Uterus (tissue), 4 donors: ENCODE data around the gene CYP4F11. TPM values are rescaled to one million over a fixed set of nuclear protein-coding genes. Genes with fewer than 3 reads are reported as not detected.
A peak's percentile ranks its signal among the peaks of the same experiment; 100 is the strongest.

Experiments
- DNase-seq, 2 donors: peaks; one replicate each; pipeline ENCODE4 v3.0.0-alpha.2; 2019 to 2020
- H3K27ac ChIP-seq, 2 donors: fragments of 200-600 bp; sonication (generic); 1 replicate in 1 of 2; 2 replicates in 1 of 2; pipeline ENCODE4 v1.5.1; 2016 to 2018
- H3K27me3 ChIP-seq, 2 donors: fragments of 200-600 bp; sonication (generic); one replicate each; pipeline ENCODE4 v1.5.1; 2018 to 2019; ENCODE audit warnings: control low read depth in 1 of 2
- H3K36me3 ChIP-seq, 2 donors: fragments of 200-600 bp; sonication (generic); one replicate each; pipeline ENCODE4 v1.5.1; 2019; ENCODE audit warnings: control low read depth in 1 of 2
- H3K4me1 ChIP-seq, 2 donors: fragments of 200-600 bp; sonication (generic); one replicate each; pipeline ENCODE4 v1.5.1; 2018 to 2019; ENCODE audit warnings: control low read depth in 1 of 2
- H3K4me3 ChIP-seq, 2 donors: fragments of 200-600 bp; sonication (generic); 1 replicate in 1 of 2; 2 replicates in 1 of 2; pipeline ENCODE4 v1.5.1; 2018 to 2019; ENCODE audit warnings: mild to moderate bottlenecking in 1 of 2
- H3K9me3 ChIP-seq, 2 donors: fragments of 200-600 bp; sonication (generic); one replicate each; pipeline ENCODE4 v1.5.1; 2019; ENCODE audit warnings: control low read depth in 1 of 2
- POLR2A ChIP-seq, 2 donors: fragments of 450-650 bp; IDR thresholded peaks; one replicate each; pipeline ENCODE4 v1.6.1; 2016; ENCODE audit warnings: antibody characterized with exemption in 2 of 2, mild to moderate bottlenecking in 1 of 2, moderate library complexity in 1 of 2
- intact Hi-C: fragments of 100-400 bp; cut with DNase I; formaldehyde crosslinking; loops from one replicate; pipeline ENCODE4 v1.15.1; 2023; ENCODE audit warnings: low total_unique reads
- total RNA-seq, 4 donors: library from RNA; depleted of rRNA in 3 of 4; stranded (reverse); fragments of >200 nt in 3 of 4; gene quantifications; one replicate each; pipeline versions ENCODE4 v1.1.0 to v1.2.4, GENCODE V29; 2014 to 2023
- TF ChIP-seq, protein P1 (sequence below), 4 experiments: fragments of 200-600 bp in 2 of 4; fragments of 450-650 bp in 2 of 4; sonication (generic) in 2 of 4; IDR thresholded peaks; one replicate each; pipeline ENCODE4 v1.5.1; 2016 to 2019; ENCODE audit warnings: antibody characterized with exemption in 4 of 4, mild to moderate bottlenecking in 2 of 4, moderate library complexity in 1 of 4
- donor health status: DM: yes; HTN: yes; CAD: no.

Gene CYP4F11, protein sequence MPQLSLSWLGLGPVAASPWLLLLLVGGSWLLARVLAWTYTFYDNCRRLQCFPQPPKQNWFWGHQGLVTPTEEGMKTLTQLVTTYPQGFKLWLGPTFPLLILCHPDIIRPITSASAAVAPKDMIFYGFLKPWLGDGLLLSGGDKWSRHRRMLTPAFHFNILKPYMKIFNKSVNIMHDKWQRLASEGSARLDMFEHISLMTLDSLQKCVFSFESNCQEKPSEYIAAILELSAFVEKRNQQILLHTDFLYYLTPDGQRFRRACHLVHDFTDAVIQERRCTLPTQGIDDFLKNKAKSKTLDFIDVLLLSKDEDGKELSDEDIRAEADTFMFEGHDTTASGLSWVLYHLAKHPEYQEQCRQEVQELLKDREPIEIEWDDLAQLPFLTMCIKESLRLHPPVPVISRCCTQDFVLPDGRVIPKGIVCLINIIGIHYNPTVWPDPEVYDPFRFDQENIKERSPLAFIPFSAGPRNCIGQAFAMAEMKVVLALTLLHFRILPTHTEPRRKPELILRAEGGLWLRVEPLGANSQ
- total RNA-seq: under 1 TPM in 2 of 4 donors, not detected in 2; 0.21 to 0.24 TPM

DNA sequence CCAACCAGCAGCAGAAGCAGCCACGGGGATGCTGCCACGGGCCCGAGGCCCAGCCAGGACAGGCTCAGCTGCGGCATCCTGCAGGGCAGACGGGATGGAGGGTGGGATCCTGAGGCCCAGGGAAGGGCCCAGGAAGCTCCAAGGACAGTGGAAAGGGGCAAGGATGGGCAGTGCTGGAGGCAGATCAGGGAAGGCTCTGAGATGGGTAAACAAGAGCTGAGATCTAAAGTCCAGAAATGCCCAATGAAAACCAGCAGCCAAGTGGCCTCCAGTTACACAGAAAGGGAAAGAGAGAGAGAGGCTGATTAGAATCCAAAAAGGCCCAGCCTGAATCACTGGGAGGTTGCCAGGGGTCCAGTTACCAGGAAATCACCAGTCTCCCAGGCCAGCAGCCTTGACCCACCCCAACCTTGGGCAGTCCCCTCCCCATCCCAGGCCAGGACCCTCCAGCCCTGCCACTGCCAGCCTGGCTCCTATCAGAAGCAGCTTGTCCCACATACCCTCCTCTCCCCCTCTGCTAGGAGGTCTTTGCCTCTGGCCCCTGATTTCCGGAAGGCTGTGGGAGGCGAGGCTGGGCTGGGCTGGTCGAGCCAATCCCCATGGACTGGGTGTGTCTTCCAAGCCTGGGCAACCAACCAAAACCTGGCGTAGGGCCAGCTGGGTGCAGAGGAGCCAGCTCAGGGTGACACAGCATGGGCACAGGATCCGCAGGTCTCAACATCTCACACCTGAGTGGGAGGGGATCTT, at the start of gene CYP4F11:
Gene CYP4F11 (minus strand): TSS at position 198 of the 747 bp plus-strand sequence. CDS start 121 bp downstream, at position 77.
- Histone ChIP-seq H3K4me1 (no peaks in the 10 kb centered on the region), H3K9me3 (no peaks in the 10 kb centered on the region), H3K36me3 (no peaks in the 10 kb centered on the region), H3K4me3 (no peak within 1 kb of the TSS), H3K27me3 (peaks cover 0 to 10% of the 10 kb centered on the region in 2 donors), H3K27ac (no peak within 1 kb of the TSS)
- peak in 1 of 2 donors; percentile 30 for DNase-seq
- intact Hi-C loops: no loop called here
- no peak for TF ChIP-seq POLR2A (IDR thresholded peaks at IDR 0.05)
- TF ChIP-seq, protein P1, sequence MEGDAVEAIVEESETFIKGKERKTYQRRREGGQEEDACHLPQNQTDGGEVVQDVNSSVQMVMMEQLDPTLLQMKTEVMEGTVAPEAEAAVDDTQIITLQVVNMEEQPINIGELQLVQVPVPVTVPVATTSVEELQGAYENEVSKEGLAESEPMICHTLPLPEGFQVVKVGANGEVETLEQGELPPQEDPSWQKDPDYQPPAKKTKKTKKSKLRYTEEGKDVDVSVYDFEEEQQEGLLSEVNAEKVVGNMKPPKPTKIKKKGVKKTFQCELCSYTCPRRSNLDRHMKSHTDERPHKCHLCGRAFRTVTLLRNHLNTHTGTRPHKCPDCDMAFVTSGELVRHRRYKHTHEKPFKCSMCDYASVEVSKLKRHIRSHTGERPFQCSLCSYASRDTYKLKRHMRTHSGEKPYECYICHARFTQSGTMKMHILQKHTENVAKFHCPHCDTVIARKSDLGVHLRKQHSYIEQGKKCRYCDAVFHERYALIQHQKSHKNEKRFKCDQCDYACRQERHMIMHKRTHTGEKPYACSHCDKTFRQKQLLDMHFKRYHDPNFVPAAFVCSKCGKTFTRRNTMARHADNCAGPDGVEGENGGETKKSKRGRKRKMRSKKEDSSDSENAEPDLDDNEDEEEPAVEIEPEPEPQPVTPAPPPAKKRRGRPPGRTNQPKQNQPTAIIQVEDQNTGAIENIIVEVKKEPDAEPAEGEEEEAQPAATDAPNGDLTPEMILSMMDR (IDR thresholded peaks at IDR 0.05): no peak

DNA sequence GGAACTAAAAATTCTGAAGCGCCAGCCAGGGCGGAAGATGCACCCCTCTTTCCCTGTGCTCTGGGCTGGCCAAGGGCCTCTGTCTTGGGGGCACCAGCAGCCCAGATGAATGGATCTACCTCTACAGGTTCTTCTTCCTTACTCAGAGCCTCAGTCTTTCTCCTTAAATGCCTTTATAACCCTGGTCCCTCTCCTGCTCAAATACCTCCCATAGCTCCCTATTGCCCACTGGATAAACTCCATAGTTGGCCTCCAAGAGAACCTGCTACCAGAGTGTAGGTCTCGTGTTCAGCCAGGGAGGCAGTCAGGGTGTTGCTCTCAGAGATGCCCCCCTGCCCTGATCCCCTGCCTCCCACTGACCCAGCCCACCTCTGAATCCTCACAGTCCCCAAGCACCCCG, 45.0 kb upstream of the CYP4F11 start:
- H3K36me3 ChIP-seq: no peaks in the 10 kb centered on the region
- peaks cover 0 to 4% of the 10 kb centered on the region in 2 donors for H3K9me3 ChIP-seq
- intact Hi-C loops: no loop called here
- no peak for TF ChIP-seq POLR2A (IDR thresholded peaks at IDR 0.05)
- TF ChIP-seq, protein P1 (IDR thresholded peaks at IDR 0.05): no peak
- H3K27me3 ChIP-seq: no peaks in the 10 kb centered on the region
- DNase-seq: no peak
- H3K4me3 ChIP-seq: no peak overlapping the region
- no peak overlapping the region for H3K27ac ChIP-seq
- no peaks in the 10 kb centered on the region for H3K4me1 ChIP-seq

DNA sequence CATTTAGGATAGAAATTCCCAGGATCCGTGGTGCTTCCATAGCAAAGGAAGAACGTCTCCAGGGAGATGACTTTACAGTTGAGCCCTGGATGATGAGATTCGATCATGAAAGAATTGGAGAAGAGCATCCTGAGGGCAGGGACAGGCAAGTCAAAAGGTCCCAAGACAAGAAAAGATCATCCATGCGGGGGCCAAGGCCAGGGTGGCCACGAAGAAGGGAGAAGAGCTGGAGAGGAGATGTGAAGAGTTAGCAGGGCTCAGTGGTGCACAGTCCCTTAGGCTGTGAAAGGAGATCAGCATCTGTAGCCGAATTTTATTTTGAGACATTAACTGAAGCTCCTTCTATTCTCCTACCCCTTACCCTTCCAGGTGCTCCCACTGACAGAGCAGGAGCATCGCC, 43.4 kb upstream of the CYP4F11 start:
- Histone ChIP-seq H3K36me3 (no peaks in the 10 kb centered on the region), H3K9me3 (peaks cover 0 to 4% of the 10 kb centered on the region in 2 donors), H3K4me3 (no peak overlapping the region), H3K4me1 (no peaks in the 10 kb centered on the region), H3K27ac (no peak overlapping the region), H3K27me3 (no peaks in the 10 kb centered on the region)
- intact Hi-C loops: no loop called here
- TF ChIP-seq, protein P1 (IDR thresholded peaks at IDR 0.05): no peak
- no peak for TF ChIP-seq POLR2A (IDR thresholded peaks at IDR 0.05)
- DNase-seq: no peak

DNA sequence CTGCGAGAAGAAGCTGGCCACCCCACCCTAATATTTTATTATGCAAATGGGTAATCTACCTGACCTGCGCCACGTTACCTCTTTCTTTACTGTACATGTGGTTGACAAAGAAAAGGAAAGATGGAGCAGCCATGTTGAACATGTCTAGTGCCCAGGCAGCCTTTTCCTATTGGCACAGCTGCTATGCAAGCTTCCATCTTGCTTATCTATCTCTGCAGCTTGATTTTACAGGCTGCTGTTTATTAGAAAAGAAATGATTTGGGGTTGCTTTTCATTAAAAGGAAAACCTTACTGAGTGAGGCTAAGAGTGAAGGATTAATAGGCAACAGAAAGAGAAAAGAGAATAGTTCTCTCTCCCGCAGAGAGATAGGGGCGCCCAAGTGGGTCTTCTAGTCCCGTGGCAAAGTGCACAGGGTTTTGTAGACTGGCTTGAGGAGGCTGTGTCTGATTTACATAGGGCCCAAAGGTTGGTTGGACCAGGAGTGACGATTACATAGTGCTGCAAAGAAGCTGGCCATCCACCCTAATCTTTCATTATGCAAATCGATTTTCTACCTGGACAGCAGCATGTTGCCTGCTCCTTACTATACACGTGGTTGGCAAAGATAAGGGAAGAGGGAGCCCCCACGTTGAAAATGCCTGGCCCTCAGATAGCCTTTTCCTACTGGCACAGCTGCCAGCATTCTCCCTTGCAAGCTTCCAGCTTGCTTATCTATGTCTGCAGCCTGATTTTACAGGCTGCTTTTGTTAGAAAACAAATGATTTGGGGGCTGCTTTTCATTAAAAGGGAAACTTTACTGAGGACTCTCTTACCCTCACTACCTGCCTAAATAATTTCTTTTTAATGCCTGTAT, 42.7 kb upstream of the CYP4F11 start:
- no peak for TF ChIP-seq POLR2A (IDR thresholded peaks at IDR 0.05)
- TF ChIP-seq, protein P1 (IDR thresholded peaks at IDR 0.05): no peak
- no peak for DNase-seq
- intact Hi-C loops: no loop called here
- peaks cover 0 to under 1% of the 10 kb centered on the region in 2 donors for H3K9me3 ChIP-seq
- no peak overlapping the region for H3K27ac ChIP-seq
- H3K36me3 ChIP-seq: no peaks in the 10 kb centered on the region
- H3K27me3 ChIP-seq: no peaks in the 10 kb centered on the region
- no peak overlapping the region for H3K4me3 ChIP-seq
- no peaks in the 10 kb centered on the region for H3K4me1 ChIP-seq
